HG03066 (cell line): Measurements from ENCODE around the gene RAB44.

Experiments used
- ATAC-seq: cut with Tn5 transposase; IDR thresholded peaks from one replicate; pipeline ENCODE4 v1.9.1; 2021; ENCODE audit warnings: low read depth; ENCODE audit not compliant: unreplicated experiment

The RAB44 gene

DNA sequence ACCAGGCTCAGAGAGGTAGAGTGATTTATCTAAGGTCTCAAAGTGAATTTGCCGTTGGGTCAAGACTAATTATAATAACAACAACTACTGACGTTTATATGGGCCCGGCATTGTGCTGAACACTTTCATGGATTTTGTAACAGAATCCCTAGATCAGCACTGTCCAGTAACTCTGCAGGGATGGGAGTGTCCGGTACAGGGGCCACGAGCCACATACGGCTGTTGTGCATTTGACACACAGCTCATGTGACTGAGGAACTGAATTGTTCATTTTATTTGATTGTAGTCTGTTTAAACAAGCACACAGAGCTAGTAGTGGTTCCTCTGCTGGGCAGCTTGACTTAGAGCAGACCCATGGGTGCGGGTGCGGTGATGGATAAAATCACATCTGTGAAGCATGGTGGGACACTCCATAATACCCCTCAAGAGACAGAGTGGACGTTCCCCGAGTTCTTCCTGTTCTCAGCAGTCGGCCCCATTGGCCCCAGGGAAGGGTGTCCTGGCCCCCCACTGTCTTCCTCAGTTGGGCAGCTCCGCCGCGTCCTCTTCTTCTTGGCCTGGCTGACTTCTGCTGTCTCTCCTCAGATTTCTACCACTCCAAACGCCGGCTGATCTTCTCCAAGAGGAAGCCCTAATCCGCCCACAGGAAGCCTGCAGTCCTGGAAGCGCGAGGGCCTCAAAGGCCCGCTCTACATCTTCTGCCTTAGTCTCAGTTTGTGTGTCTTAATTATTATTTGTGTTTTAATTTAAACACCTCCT is 12.3 kb upstream of the RAB44 start:
- no peak for ATAC-seq

DNA sequence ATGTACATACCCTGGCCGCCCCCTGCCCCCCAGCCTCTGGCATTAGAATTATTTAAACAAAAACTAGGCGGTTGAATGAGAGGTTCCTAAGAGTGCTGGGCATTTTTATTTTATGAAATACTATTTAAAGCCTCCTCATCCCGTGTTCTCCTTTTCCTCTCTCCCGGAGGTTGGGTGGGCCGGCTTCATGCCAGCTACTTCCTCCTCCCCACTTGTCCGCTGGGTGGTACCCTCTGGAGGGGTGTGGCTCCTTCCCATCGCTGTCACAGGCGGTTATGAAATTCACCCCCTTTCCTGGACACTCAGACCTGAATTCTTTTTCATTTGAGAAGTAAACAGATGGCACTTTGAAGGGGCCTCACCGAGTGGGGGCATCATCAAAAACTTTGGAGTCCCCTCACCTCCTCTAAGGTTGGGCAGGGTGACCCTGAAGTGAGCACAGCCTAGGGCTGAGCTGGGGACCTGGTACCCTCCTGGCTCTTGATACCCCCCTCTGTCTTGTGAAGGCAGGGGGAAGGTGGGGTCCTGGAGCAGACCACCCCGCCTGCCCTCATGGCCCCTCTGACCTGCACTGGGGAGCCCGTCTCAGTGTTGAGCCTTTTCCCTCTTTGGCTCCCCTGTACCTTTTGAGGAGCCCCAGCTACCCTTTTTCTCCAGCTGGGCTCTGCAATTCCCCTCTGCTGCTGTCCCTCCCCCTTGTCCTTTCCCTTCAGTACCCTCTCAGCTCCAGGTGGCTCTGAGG is 11.5 kb upstream of the RAB44 start:
- ATAC-seq = no peak

DNA sequence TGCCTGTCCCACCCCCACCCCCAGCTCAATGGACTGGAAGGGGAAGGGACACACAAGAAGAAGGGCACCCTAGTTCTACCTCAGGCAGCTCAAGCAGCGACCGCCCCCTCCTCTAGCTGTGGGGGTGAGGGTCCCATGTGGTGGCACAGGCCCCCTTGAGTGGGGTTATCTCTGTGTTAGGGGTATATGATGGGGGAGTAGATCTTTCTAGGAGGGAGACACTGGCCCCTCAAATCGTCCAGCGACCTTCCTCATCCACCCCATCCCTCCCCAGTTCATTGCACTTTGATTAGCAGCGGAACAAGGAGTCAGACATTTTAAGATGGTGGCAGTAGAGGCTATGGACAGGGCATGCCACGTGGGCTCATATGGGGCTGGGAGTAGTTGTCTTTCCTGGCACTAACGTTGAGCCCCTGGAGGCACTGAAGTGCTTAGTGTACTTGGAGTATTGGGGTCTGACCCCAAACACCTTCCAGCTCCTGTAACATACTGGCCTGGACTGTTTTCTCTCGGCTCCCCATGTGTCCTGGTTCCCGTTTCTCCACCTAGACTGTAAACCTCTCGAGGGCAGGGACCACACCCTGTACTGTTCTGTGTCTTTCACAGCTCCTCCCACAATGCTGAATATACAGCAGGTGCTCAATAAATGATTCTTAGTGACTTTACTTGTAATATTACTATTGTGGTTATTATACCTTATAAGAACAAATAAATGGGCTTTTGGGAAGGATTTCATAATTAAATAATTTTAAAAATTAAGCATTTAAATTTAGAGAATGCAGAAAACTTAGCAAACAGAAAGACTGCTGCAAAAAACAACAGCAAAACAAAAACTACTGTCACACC is 10.7 kb upstream of the RAB44 start:
- no peak for ATAC-seq

DNA sequence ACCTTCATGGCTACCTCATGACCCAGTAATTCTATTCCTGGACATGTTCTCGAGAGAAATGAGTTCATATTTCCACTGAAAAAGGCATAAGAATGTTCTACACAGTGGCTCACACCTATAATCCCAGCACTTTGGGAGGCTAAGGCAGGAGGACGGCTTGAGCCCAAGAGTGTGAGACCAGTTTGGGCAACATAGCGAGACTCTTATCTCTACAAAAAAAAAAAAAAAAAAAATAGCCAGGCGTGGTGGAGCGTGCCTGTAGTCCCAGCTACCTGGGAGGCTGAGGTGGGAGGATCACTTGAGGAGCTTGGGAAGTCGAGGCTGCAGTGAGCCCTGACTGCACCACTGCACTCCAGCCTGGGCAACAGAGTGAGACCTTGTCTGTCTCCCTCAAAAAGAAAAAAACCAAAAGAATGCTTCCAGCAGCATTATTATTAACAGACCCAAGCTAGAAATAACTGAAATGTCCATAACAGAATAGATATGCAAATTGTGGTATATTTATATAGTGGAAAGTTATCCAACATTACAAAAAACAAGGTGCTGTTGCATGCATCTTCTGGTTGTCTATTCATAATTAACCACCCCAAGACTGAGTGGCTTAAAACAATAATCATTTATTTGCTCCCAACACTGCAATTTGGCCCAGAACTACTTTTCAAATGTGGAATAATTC is 9.4 kb upstream of the RAB44 start:
- no peak for ATAC-seq

DNA sequence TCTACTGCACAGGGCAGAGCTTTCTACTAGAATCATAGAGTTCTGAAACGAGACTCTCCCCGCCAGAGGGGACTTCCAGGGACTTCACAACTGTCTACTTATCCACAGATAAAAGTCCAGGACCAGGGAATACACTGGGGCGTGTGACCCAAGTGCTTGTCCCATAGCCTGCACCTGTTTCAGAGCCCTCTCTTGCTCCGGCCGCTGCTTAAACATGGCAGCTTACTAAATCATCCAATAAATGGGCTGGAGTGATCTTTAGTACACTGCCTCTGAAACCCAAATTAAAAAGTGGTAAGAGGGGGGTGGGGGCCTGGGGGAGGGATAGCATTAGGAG is 8.9 kb upstream of the RAB44 start:
- no peak for ATAC-seq

DNA sequence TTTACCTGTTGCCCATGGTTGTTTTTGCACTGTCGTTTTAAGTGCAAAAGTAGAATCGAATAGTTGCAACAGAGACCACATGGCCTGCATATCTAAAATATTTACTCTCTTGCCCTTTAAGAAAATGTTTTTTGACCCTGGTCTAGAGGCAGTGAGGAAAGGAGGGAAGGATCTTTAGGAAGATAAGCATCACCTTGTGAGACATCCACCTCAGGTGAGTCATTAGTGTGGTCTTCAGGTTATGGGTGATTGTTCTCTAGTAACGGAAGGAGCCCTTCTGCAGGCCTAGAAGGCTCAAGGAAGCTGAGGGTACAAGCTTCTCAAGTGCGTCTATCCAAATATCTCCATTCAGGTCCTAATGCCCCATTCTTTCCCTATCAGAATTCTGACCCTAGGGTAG is 6.6 kb upstream of the RAB44 start:
- ATAC-seq = no peak

DNA sequence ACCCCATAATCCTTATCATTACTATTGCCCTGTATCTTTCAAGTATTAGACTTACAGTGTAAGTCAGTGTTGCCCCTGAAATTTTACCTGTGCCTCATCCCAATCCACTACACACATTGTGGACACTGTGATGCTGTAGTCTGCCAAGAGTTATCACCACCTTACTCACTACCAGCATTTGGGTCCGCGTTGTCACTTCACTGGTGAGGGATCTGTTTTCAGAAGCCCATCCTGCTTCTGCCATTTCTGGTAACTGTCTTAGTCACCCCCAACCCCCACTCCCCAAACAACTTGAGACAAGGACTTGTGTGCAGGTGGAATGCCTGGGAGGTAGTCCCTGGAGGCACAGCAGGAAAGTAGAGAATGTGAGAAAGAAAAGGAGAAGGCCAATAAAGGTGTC is 6.0 kb upstream of the RAB44 start:
- ATAC-seq = no peak

DNA sequence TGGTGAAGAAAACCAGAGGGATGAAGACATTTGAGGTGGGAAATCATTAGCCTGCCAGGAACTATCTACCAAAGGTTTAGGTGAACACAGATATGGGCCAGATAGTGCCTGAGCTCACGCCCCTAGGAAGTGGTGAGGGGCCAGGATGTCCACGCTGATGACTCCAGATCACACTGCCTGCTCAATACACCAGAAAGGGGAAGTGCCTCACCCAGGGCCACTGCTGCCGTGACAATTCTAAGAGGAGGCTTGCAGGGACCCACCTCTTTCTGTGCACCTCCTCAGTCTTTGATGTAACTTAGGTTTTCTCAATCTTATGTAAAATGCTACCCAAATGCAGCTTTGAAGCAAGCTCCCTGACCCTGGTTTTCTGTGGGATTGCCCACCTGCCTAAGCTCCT is 5.4 kb upstream of the RAB44 start:
- no peak for ATAC-seq

DNA sequence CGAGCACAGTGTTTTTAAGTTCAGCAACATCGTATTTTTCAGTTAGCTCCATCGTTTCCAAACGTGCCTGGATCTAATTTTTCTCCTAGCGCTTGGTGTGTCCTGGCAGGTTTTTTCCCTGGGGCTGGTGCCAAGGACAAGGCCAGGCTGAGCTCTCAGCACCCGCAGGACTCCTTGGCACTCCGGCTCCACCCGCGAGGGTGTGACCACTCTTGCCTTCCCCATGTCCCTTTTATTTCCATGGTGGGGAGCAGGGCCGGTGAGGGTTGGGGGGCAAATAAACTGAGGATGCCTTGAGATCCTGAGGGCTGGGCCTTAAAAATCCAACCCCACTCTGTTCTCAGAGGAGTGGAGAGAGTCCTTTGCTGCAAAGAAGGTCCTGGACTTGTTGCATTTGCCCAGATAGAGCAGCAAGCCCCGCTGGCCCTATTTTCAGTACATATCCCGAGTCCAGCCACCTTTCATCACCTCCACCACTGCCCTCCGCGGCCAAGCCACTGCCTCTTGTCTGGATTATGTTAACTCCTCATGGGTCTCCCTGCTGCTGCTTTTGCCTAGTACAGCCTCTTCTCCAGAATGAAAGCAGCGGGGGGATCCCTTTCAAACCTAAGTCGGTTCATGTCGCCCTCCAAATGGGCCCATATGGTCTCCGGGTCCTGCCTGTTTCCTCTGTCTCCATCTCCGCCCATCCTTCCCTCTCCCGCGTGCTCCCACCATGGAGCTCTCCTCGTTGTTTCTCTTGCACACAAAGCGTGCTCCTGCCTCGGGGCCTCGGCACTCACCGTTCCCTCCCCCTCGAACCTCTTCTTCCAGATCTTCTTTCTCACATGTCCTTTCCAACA is 4.5 kb upstream of the RAB44 start:
- ATAC-seq = no peak

DNA sequence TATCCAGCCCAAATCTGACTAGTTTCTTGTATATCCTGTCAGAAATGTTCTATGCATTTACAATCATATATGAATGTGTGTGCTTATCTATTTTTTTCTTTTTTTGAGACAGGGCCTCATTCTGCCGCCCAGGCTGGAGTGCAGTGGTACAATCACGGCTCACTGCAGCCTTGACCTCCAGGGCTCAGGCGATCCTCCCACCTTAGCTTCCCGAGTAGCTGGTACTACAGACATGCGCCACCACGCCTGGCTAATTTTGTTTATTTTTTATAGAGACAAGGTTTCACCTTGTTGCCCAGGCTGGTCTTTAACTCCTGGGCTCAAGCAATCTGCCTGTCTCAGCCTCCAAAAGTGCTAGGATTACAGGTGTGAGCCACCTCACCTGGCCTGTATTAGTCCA is 3.0 kb upstream of the RAB44 start:
- ATAC-seq = no peak

DNA sequence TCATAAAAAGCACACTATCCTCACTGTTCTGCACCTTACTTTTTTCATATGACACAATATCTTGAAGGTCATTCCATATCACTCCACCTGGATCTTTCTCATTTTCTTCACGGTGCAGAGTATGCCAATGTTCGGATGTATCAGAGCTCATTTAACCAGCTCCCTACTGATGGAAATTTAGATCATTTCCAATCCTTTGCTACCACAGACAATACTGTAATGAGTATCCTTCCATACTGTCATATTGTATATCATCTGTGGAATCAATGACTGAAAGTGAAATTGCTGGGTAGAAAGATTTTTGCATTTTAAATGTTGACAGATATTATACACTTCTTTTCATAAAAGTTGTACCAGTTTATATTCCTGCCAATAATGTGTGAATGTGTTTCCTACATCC is 2.2 kb upstream of the RAB44 start:
- ATAC-seq = no peak

DNA sequence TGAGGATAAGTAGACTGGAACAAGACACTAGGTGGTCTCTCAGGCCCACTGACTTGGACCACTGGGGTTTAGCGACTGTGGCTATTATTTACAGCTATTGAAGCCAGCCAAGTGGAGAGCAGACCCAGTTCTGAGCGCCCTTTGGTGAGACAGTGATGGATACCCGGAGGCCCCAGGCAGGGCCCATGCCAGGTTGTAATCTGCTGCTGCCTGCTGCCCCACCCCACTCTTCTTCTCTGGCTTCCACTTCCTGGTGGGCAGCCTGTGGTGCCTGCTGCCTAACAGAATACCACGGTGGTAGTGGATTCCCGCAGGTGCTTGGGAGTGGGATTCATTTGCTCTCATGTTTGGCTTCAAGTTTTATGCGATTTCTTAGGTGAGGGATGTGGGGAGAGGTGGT is 570 bp downstream of the RAB44 start:
- ATAC-seq = no peak

DNA sequence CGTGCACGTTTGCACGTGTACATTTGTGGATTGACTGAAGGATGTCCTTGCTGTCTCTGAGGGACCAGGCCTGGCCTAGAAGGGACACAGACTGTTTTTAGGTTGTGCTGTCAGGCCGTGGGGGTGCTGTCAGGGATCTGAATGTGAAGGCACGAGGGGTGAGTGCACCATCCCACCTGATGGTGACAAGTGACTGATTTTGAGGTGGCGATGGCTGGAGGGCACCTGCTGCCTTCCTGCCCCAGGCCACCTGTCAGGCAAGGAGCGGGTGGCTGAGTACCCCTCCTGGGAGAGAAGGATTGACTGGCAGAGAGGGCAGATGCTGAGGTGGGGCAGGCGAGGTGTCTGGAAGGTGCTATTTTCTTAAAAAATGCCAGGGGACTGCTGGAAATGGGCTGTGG is 1.2 kb downstream of the RAB44 start:
- ATAC-seq = no peak

DNA sequence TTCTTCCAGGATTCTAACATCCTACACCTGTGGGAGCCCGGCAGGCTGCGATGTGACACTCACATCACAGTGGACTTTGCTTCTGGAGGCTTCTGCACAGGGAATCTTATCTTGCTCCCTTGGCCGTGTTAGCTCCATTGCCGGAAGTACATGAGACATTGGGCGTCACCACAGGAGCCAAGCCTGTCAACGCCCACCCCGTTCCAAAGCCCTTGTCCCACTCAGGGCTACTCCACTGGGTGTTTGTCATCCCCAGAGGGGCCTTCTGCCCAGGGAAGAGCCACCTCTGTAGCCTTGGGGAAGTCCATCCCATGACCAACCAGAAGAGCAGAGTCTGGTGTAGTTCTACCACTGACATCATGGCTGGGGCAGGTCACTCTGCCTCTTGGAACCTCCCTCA is 1.7 kb downstream of the RAB44 start:
- ATAC-seq = no peak

DNA sequence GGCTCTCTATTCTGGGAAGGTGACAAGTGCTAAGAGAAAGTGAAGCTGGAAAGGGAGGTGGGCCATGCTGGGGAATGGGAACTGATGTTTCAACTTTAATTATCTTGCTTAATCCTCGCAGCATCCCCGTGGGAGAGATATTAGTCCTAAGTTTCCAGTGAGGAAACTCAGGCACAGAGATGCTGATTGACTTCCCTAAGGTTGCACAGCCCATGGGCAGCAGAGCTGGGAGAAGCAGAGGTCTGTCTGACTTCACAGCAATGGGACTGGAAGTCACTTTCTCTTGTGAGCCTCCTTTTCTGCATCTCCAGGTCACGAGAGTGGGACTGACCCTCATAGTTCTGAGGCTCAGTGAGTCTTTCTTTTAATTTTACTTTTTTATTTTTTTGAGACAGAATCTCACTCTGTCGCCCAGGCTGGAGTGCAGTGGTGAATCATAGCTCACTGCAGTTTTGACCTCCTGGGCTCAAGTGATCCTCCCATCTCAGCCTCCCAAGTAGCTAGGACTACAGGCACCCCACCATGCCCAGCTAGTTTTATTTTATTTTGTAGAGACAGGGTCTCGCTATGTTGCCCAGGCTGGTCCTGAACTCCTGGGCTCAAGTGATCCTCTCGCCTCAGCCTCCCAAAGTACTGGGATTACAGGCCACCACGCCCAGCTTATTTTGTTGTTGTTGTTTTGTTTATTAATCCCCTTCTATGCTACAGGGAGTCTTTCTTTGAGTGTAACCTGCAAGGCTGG is 2.6 kb downstream of the RAB44 start:
- ATAC-seq = no peak

DNA sequence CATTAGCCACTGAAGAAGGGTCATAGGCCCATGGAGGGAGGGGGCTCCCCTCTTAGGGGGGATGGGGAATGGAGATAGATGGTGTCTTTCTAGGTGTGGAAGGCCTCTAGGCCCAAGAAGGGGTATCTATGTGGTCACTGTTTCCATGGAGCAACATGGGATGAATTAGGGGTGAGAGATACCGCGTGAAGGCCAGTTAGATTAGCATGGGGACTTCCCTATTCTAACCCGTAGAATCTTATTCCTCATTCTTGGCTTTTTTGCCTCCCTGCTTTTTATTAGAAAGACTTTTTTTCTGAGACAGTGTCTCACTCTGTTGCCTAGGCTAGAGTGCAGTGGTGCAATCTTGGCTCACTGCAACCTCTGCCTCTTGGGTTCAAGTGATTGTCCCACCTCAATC is 3.2 kb downstream of the RAB44 start:
- ATAC-seq = no peak

DNA sequence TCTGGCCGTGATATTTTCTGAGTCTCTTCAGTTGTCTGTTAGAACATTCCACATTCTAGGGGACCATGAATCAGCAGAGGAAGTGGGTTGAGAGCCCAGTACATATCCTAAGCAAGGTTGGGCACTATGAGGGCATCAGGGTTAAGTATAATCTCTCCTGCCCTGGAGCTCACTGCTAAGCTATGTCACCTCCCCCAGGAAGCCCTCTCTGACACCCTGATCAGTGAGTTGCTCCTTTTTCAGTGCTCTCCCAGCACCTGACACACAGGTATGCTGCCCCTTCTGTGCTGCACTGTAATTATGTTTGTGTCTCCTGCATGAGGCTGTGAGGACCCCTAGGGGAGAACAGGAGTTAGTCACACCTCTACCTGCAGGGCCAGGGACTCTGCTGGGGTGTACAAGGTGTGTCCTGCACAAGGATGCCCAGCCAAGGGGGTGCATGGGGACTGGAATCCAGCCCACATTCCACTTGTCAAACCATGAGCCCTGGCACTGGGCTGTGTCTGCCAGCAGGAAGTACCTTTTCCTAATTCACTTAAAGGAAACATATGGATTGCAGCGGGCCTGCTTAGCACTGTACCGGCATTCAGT is 3.9 kb downstream of the RAB44 start:
- ATAC-seq = no peak

DNA sequence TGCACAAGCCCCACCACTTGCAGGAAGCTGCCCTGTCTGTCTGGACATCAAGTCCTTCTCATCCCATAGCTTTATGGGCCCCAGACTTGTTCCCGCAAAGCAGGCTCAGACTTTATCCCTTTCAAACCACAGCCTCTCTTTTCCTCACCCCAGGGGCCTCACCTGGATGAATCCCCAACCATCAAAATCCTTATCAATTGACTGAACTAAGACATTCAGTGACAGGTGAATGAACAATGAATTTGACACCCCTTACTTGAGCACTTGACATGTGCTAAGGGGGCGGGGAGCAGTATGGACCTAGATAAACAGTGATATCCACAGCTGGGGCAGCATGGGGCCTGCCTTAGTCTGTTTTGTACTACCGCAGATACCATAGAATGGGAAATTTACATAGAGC is 5.0 kb downstream of the RAB44 start:
- ATAC-seq = no peak

DNA sequence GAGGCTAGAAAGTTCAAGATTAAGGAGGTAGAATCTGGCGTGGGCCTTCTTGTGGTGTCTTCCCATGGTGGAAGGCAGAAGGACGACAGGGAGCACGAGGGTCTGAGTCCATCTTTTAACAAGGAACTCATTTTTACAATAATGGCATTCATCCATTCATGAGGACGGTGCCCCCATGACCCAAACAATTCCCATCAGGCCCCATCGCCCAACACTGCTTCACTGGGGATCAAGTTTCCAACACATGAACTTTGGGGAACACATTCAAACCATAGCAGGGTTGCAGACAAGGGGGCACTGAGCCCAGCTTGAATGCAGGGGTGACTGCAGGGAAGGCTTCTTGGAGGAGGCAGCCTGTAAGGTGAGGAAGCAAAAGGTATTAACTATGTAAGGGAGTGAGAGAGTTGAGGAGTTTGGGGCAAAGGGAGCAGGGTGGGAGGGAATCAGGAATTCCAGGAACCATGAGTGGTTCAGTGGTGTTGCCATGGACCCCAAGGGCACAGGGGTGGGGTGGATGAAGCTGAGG is 5.5 kb downstream of the RAB44 start:
- ATAC-seq = no peak
